Right cardiac atrium (tissue), 5 donors: ENCODE results near the gene LAMB3. TPM values are rescaled to one million over a fixed set of nuclear protein-coding genes. Genes with fewer than 3 reads are reported as not detected.

Source experiments
- ATAC-seq, 2 donors: fragments of 200-7000 bp; cut with Tn5 transposase; one replicate each; pipeline versions ENCODE4 v1.8.0 to v1.9.1; 2020; ENCODE audit warnings: moderate library complexity in 2 of 2, mild to moderate bottlenecking in 1 of 2
- DNase-seq, 3 donors: peaks; one replicate each; pipeline ENCODE4 v3.0.0-alpha.2; 2020
- H3K27ac ChIP-seq: one replicate; pipeline ENCODE4 v1.5.1; 2013; ENCODE audit warnings: mild to moderate bottlenecking, low read length, control low read depth, moderate library complexity
- H3K27me3 ChIP-seq: one replicate; pipeline ENCODE4 v1.6.1; 2013; ENCODE audit not compliant: control insufficient read depth, insufficient read depth
- H3K4me1 ChIP-seq: one replicate; pipeline ENCODE4 v1.6.1; 2013; ENCODE audit warnings: low read length; ENCODE audit not compliant: control insufficient read depth, insufficient read depth
- H3K4me3 ChIP-seq: one replicate; pipeline ENCODE4 v1.5.1; 2013; ENCODE audit warnings: low read length, control low read depth
- H3K9me3 ChIP-seq: one replicate; pipeline ENCODE4 v1.6.1; 2013; ENCODE audit warnings: low read length; ENCODE audit not compliant: control insufficient read depth
- WGBS: extraction: QIAGEN DNeasy Blood & Tissue Kit; methylation state at CpG from one replicate; pipeline ENCODE4 v1.1.7; 2013; 5-methylcytosine and 5-hydroxymethylcytosine counted together
- intact Hi-C, 4 donors: fragments of 100-400 bp; cut with DNase I; formaldehyde crosslinking; loops; one replicate each; pipeline versions ENCODE4 v1.11.0 to v1.14.0; 2022 to 2023
- polyA plus RNA-seq: library from polyadenylated mRNA; stranded (reverse); fragments of 200-250 nt; gene quantifications from one replicate; pipeline ENCODE4 v1.2.3, GENCODE V29; 2013
- total RNA-seq, 4 donors: library from RNA; stranded (reverse); fragmentation: NEBNext Ultra II Directional; extraction: Animal tissue kit (Norgen Biotek cat#: 25700); gene quantifications; one replicate each; pipeline ENCODE4 v1.2.1, GENCODE V29; 2021
- donor health status: healthy with polysubstance abuse.
- donor health status: DM: no; HTN: yes; CAD: no.
- donor health status: DM: no; HTN: no; CAD: no.
- donor health status: DM: no; HTN: yes; CAD: no; lungs with severe emphysema.
- donor health status: DM: yes; HTN: yes; CAD: no.

Gene LAMB3
- total and polyA plus RNA-seq, 5 donors: 3.0 to 13.7 (median 9.3) TPM

GRCh38 chr1:209617047-209617673 is 35.1 kb downstream of the LAMB3 start:
- ATAC-seq: no peak
- peaks cover 17% of the 10 kb centered on the region for H3K4me1 ChIP-seq

GRCh38 chr1:209616366-209617046 is 35.7 kb downstream of the LAMB3 start:
- WGBS: 91% methylated on average over 5 of the region's 5 CpGs
- peaks cover 13% of the 10 kb centered on the region for H3K4me1 ChIP-seq
- no peak for DNase-seq

More at GRCh38 chr1:209617047-209617673, 35.1 kb downstream of the LAMB3 start:
- Histone ChIP-seq H3K9me3 (no peaks in the 10 kb centered on the region), H3K4me3 (no peak overlapping the region), H3K27ac (peak overlapping the region; percentile 32), H3K27me3 (no peaks in the 10 kb centered on the region)
- peak in 1 of 3 donors; percentile 64 for DNase-seq
- 84% methylated on average over 10 of the region's 10 CpGs for WGBS
- intact Hi-C loops: no loop called here

DNA sequence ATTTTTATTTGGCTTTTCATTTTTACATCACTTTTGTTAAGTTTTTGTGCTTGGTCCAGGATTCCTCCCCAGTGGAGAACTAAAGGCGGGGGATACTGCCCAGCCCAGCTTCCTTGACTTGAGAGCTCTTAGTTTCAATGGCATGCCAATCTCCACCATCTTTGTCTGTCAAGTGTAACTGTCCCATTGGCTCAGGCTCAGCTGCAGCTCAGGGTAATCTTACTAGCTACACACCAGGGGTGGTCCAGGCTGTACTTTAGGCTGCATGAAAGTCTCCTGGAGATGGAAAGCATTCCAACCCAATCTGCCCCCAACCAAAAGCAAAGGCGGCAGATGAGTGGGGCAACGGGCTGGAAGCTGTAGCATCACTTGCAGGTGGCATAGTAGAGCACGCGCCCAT is 37.3 kb downstream of the LAMB3 start:
- DNase-seq (no peak), ATAC-seq (no peak)
- Histone ChIP-seq H3K27me3 (no peaks in the 10 kb centered on the region), H3K4me1 (peaks cover 13% of the 10 kb centered on the region), H3K9me3 (no peaks in the 10 kb centered on the region), H3K4me3 (no peak overlapping the region), H3K27ac (no peak overlapping the region)
- intact Hi-C loops: no loop called here
- over 99% methylated on average over 5 of the region's 5 CpGs for WGBS

More at GRCh38 chr1:209616366-209617046, 35.7 kb downstream of the LAMB3 start:
- Histone ChIP-seq H3K27ac (peak overlapping the region; percentile 78), H3K27me3 (no peaks in the 10 kb centered on the region), H3K4me3 (no peak overlapping the region), H3K9me3 (no peaks in the 10 kb centered on the region)
- intact Hi-C loops: no loop called here
- peak; percentile 70 to 71 for ATAC-seq

DNA sequence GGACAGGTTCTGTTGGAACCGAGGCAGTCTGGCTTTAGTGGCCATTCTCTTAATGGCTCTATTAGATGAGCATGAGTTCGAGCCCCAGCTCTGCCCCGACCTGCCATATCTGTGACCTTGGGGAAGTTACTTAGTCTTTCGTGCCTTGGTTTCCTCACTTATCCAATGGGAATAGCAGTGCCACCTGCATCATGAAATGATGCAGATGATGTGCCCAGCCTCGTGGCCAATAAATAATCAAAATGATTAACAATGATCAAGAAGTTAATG is 38.1 kb downstream of the LAMB3 start:
- H3K9me3 ChIP-seq: no peaks in the 10 kb centered on the region
- H3K27me3 ChIP-seq: no peaks in the 10 kb centered on the region
- no peak for DNase-seq
- WGBS: 89% methylated on average over 5 of the region's 5 CpGs
- ATAC-seq: no peak
- no peak overlapping the region for H3K27ac ChIP-seq
- no peak overlapping the region for H3K4me3 ChIP-seq
- H3K4me1 ChIP-seq: peaks cover 11% of the 10 kb centered on the region
- intact Hi-C loops: no loop called here

GRCh38 chr1:209613400-209614150 is 38.6 kb downstream of the LAMB3 start:
- WGBS: 68% methylated on average over 4 of the region's 4 CpGs
- no peak overlapping the region for H3K27ac ChIP-seq
- DNase-seq: no peak
- H3K4me3 ChIP-seq: no peak overlapping the region
- H3K27me3 ChIP-seq: no peaks in the 10 kb centered on the region
- H3K4me1 ChIP-seq: peaks cover 9% of the 10 kb centered on the region
- no peak for ATAC-seq
- no peaks in the 10 kb centered on the region for H3K9me3 ChIP-seq
- intact Hi-C loops: no loop called here

DNA sequence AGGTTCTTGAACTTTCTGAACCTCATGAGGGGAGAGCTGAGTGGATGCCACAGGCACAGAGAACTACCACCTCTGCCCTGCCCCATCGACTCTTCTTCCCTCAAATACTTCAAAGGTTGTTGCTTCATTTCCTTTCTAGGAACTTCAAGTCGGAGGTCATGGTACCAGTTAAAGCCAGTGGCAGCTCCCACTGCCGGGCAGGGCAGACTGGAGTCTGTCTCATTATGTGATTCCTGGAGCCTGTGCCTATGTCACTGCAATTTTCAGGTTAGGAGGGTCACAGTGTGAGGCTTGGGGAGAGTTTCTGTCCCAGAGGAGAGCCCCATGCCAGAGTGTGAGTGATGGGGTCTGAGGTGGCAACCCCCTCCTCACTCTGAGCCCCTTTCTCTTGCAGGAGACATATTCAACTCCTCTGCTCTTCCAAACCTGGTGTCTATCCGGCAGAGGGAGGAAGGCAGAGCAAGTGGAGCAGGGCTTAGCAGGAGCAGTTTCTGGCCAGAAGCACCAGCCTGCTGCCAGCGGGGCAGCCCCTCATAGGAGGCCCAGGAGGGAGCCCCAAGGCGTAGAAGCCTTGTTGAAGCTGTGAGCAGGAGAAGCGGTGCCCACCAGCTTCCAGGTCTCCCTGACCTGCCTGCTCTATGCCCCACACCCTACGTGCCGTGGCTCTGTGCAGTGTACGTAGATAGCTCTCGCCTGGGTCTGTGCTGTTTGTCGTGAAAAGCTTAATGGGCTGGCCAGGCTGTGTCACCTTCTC is 39.4 kb downstream of the LAMB3 start:
- 79% methylated on average over 12 of the region's 12 CpGs for WGBS
- intact Hi-C loops: no loop called here
- Histone ChIP-seq H3K4me1 (peaks cover 5% of the 10 kb centered on the region), H3K9me3 (no peaks in the 10 kb centered on the region), H3K27me3 (no peaks in the 10 kb centered on the region), H3K4me3 (no peak overlapping the region), H3K27ac (no peak overlapping the region)
- DNase-seq (no peak), ATAC-seq (no peak)

DNA sequence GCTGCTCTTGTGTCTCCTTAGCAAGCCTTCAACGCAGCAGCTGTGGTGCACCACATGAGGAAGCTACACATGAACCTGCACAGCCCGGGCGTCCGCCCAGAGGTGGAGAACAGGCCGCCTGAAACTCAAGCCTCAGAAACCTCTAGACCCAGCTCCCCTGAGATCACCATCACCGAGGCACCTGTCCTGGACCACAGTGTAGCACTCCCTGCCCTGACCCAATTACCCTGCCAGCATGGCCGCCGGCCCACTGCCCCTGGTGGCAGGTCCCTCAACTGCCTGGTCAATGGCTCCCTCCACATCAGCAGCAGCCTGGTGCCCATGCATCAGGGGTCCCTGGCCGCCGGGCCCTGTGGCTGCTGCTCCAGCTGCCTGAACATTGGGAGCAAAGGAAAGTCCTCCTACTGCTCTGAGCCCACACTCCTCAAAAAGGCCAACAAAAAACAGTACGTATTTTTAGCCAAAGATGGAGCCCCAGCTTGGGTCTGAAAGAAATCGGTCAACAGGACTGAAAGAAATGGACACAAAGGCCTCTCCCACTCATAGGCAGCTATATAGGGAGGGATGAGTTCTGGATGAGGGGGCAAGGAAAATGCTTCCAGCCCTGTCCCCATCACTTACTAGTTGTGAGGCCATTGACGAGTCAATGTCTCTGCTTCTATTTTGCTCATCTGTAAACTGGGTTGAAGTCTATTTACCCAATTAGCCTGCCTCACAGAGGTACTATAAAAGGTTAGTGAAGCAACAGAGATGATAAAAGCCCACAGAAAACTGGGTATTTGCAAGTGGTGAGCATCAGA is 40.3 kb downstream of the LAMB3 start:
- WGBS: 86% methylated on average over 13 of the region's 13 CpGs
- H3K4me3 ChIP-seq: no peak overlapping the region
- intact Hi-C loops: no loop called here
- H3K4me1 ChIP-seq: peaks cover 3% of the 10 kb centered on the region
- no peaks in the 10 kb centered on the region for H3K27me3 ChIP-seq
- no peak for ATAC-seq
- no peaks in the 10 kb centered on the region for H3K9me3 ChIP-seq
- DNase-seq: no peak
- H3K27ac ChIP-seq: no peak overlapping the region

GRCh38 chr1:209610631-209610905 is 41.7 kb downstream of the LAMB3 start:
- intact Hi-C loops: no loop called here
- WGBS: 90% methylated on average over 3 of the region's 3 CpGs
- H3K4me1 ChIP-seq: no peaks in the 10 kb centered on the region
- no peak overlapping the region for H3K4me3 ChIP-seq
- no peak overlapping the region for H3K27ac ChIP-seq
- no peaks in the 10 kb centered on the region for H3K9me3 ChIP-seq
- ATAC-seq (no peak), DNase-seq (no peak)
- H3K27me3 ChIP-seq: no peaks in the 10 kb centered on the region

GRCh38 chr1:209609791-209610630 is 42.2 kb downstream of the LAMB3 start:
- ATAC-seq (no peak), DNase-seq (no peak)
- no peak overlapping the region for H3K4me3 ChIP-seq
- WGBS: 91% methylated on average over 8 of the region's 8 CpGs
- no peaks in the 10 kb centered on the region for H3K9me3 ChIP-seq
- H3K4me1 ChIP-seq: no peaks in the 10 kb centered on the region
- H3K27me3 ChIP-seq: no peaks in the 10 kb centered on the region
- intact Hi-C loops: loop anchor here in 2 of 4 donors (10.0 kb wide), 1 partner anchor 85 kb away; no protein-coding TSS in a partner anchor
- H3K27ac ChIP-seq: no peak overlapping the region
